ENCODE measurements around the gene BSDC1. TPM values are rescaled to one million over a fixed set of nuclear protein-coding genes. Genes with fewer than 3 reads are reported as not detected.

The BSDC1 gene
- total RNA-seq, 4 donors from 2014 or later = 60.6 to 88.7 (median 83.8) TPM

DNA sequence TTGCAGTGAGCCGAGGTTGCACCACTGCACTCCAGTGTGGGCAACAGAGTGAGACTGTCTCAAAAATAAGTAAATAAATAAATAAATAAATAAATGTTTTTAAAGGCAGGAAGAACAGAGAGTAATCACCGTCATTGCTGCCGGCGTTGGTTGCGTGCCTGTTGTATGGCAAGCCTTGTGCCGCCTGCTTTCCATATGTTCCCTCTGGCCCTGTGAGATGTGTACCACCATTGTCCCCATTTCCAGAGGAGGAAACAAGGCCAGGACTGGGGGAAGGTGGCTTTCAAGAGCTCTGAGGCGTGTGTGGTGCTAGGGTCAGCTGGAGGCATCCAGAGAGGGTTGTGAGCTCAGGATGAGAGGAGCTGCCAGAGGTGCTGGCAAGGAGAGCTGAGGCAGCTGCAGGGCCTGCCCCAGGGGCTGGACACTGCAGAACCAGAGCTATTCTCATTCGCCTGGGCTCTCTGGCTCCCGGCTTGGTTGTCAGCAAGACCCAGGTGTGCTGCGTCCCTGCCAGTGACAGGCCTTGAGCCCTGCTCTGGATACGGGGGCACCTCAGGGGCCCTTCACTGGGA, 53.0 kb downstream of the BSDC1 start:
- Histone ChIP-seq H3K36me3 (no peaks in the 10 kb centered on the region), H3K27me3 (no peaks in the 10 kb centered on the region), H3K4me1 (peaks cover 0 to 46% (median 27%) of the 10 kb centered on the region in 4 donors), H3K4me3 (no peak overlapping the region), H3K9me3 (no peaks in the 10 kb centered on the region), H3K27ac (peak overlapping the region in 3 of 4 donors; percentile 1 to 91 (median 89))
- TF ChIP-seq, protein P1, sequence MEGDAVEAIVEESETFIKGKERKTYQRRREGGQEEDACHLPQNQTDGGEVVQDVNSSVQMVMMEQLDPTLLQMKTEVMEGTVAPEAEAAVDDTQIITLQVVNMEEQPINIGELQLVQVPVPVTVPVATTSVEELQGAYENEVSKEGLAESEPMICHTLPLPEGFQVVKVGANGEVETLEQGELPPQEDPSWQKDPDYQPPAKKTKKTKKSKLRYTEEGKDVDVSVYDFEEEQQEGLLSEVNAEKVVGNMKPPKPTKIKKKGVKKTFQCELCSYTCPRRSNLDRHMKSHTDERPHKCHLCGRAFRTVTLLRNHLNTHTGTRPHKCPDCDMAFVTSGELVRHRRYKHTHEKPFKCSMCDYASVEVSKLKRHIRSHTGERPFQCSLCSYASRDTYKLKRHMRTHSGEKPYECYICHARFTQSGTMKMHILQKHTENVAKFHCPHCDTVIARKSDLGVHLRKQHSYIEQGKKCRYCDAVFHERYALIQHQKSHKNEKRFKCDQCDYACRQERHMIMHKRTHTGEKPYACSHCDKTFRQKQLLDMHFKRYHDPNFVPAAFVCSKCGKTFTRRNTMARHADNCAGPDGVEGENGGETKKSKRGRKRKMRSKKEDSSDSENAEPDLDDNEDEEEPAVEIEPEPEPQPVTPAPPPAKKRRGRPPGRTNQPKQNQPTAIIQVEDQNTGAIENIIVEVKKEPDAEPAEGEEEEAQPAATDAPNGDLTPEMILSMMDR (IDR thresholded peaks at IDR 0.05) = no peak
- no peak for TF ChIP-seq EP300 (IDR thresholded peaks at IDR 0.05)
- no peak for TF ChIP-seq POLR2A (IDR thresholded peaks at IDR 0.05)
- 74 to 79% methylated on average over 8 to 11 of the region's 11 CpGs for WGBS, 2 donors
- DNase-seq (ENCODE audit: low spot score in 2 of 2) = no peak

DNA sequence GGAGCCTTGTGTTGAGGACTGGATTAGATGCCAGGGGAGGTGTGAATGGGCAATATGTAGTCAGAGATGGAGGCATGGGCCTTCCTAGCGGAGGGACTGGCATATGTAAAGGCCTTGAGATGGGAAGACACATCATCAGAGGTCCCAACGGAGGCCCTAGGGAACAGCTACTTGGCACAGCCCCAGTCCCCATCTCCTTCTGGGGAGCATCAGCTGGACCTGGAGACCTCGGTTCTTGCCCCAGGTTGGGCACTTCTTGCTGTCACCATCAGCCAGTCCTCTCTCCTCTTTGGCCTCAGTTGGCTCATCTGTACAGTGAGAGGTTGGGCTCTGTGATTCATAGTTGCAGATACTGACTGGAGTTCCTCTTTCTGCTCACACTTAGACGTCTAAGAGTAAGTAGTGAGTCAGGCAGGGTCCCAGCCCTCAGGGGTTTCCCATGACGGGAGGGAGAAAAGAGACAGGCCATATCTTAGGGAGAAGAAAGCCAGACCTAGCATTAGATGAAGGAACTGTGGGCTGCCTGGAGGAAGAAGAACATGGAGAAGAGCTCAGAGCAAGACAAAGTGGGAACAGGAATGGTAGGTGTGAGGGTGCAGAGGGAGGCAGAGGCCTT, 54.8 kb downstream of the BSDC1 start:
- no peaks in the 10 kb centered on the region for H3K36me3 ChIP-seq
- H3K27ac ChIP-seq = peak overlapping the region; percentile 25 to 91 (median 86)
- H3K9me3 ChIP-seq = no peaks in the 10 kb centered on the region
- no peaks in the 10 kb centered on the region for H3K27me3 ChIP-seq
- H3K4me1 ChIP-seq = peaks cover 0 to 51% (median 32%) of the 10 kb centered on the region in 4 donors
- no peak for DNase-seq (ENCODE audit: low spot score in 2 of 2)
- H3K4me3 ChIP-seq = no peak overlapping the region
- no peak for TF ChIP-seq POLR2A (IDR thresholded peaks at IDR 0.05)
- TF ChIP-seq, protein P1 (IDR thresholded peaks at IDR 0.05) = no peak
- no peak for TF ChIP-seq EP300 (IDR thresholded peaks at IDR 0.05)
- WGBS, 2 donors = 60% methylated on average over 5 of the region's 5 CpGs

DNA sequence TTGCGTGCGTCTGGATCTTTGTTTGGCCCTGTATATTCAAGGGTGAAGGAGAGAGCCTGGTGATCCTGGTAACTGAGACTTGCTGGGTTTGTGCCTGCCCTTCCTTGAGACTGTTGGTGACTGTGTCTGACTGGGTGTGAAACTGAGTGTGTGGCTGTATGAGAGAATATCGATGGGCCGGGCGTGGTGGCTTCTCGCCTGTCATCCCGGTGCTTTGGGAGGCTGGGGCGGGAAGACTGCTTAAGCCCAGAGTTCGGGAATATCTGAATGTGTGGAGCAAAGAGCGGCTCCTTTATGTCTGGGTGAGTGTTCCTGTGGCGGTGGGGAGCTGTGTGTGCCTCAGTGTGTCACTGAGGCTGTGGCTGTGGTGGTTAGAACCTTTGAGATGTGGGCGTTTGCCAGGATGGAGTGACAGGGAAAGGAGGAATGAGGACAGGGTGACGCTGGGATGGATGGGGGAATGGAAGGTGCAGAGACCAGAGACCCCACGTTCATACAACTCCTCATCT, 55.5 kb downstream of the BSDC1 start:
- 47 to 48% methylated on average over 14 of the region's 14 CpGs for WGBS, 2 donors
- no peak for TF ChIP-seq POLR2A (IDR thresholded peaks at IDR 0.05)
- TF ChIP-seq EP300 (IDR thresholded peaks at IDR 0.05) = no peak
- TF ChIP-seq, protein P1 (IDR thresholded peaks at IDR 0.05) = no peak
- Histone ChIP-seq H3K27ac (peak overlapping the region; percentile 25 to 91 (median 86)), H3K4me1 (peaks cover 0 to 54% (median 33%) of the 10 kb centered on the region in 4 donors), H3K36me3 (no peaks in the 10 kb centered on the region), H3K27me3 (no peaks in the 10 kb centered on the region), H3K9me3 (no peaks in the 10 kb centered on the region), H3K4me3 (peak overlapping the region in 2 of 4 donors; percentile 3 to 4)
- no peak for DNase-seq (ENCODE audit: low spot score in 2 of 2)

DNA sequence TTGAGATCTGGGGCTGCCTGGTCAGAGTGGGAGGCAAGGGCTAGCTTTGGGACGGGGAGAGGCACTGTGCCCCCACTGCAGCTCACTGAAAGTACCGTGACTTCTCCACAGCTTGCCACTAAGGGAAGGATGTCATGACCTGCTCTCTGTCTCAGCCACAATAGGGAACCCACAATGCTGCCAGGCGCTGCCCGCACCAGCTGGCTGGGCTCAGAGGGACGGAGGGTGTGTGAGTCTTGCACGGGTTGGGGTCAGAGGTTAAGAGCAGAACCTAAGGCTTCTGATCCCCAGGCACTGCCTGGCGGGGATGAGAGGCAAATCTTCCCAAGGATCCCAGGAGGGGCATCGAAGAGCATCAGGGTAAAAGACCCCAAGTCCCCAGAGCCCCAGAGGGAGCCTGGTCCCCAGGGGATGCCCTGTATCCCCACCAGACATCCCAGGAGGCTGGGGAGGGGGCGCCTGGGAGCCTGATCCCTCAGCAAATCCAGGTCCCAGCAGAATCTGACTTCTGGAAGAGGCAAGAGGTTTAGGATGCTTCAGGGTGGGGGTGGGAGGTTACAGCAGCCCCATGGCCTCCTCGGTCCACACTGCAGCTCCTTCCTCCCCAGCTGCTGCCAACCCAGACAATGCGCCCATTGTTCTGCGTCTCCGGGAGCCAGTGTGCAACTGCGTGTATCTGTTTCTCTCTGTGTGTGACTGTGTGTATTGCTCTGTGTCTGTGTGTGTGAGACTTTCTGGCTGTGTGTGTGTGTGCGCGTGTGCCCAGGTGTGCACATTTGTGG, 56.2 kb downstream of the BSDC1 start:
- Histone ChIP-seq H3K27me3 (no peaks in the 10 kb centered on the region), H3K4me1 (peaks cover 0 to 54% (median 33%) of the 10 kb centered on the region in 4 donors), H3K27ac (peak overlapping the region; percentile 25 to 91 (median 86)), H3K36me3 (peaks cover 0 to 3% (median 0%) of the 10 kb centered on the region in 3 donors), H3K4me3 (peak overlapping the region in 2 of 4 donors; percentile 3 to 4), H3K9me3 (no peaks in the 10 kb centered on the region)
- WGBS, 2 donors = 22 to 42% methylated on average over 15 to 16 of the region's 16 CpGs
- peak in 1 of 2 donors; percentile 70 for TF ChIP-seq EP300 (IDR thresholded peaks at IDR 0.05)
- TF ChIP-seq POLR2A (IDR thresholded peaks at IDR 0.05) = peak in 1 of 2 donors; percentile 4
- TF ChIP-seq, protein P1 (IDR thresholded peaks at IDR 0.05) = no peak
- DNase-seq (ENCODE audit: low spot score in 2 of 2) = peak in 1 of 2 donors; percentile 36
